Amygdala (tissue), 56 donors: ENCODE measurements around the gene ELP2.
"Not testable (repeated sequence)": the region's sequence is repeated elsewhere in the genome, so short reads cannot be mapped to it uniquely, and the experiment has no call there.

Experiments
- DNase-seq, 56 donors: peaks; one replicate each; lab custom pipeline; 2025; lab: John Stamatoyannopoulos, UW

ELP2 gene

DNA sequence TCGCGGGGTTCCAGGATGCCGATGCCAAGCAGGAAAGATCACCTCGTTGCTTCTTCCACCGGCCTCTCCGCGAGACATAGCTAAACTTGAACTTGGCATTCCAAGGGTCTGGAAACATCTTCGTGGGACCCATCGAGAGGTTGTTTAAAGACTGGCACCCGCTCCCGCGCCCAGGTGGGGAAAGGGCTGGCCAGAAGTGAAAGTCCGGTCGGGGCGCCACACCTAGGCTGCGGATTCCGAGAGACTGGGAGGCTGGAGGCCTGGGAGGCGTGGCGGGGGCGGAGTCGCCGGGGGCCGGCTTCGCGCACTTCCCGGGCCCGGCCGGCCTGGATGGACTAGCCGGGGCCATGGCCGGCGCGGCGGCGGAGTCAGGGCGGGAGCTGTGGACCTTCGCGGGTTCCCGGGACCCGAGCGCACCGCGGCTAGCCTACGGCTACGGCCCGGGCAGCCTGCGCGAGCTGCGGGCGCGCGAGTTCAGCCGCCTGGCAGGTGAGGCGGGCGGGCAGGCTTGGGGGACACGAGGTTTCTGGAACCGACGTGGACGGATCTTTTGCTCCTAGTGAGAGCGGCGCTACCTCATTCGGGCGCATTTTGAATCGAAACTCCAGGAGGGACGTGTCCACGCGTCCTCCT is 57.6 kb downstream of the ELP2 start, which contains the start of gene MOCOS:
TSS of gene MOCOS (plus strand) at position 305 of the 633 bp plus-strand sequence. CDS start at position 348, 43 bp downstream.
- peak in 20 of 56 donors; percentile 6 to 56 (median 20) for DNase-seq

DNA sequence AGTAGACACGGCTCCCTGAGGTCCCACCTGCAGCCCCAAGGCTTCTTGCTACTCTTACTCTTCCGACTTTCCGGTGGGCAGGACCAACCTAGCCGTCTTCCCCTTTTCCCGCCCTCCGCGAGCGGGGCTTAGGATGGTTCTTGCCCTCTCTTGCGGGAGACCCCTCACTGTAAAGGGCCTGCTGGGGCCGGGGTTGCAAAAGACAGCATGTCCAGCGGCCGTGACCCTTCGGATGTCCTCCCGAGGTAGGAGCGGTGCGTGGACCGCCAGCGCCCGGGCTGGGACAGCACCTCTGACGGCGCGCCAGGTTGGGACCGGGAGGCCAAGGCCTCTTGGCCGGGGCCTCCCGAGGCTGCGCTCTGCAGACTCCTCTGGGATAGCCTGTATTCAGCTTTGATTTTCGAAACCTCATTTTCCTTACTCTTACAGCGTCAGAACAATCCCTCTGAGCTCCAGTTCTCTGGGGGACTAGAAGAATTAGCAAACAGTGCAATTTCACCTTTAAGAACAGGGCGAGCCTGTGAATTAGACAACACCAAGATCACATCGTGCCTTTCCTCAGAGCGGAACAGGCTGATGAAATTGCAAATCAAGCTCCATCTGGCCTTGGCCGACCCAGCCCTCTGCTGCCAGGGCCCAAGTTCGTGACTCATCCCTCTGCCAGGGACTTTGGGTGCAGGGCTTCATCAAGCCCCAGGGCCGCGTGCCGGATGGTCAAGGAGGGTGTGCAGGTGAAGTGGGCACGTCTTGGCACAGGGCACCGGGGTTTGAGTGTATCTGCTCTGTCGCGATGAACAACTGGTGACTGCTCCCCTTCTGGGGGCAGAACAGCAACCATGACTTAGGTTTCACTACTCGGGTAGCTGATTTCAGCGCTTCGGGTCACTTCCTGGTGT is 58.4 kb downstream of the ELP2 start:
- no peak for DNase-seq

DNA sequence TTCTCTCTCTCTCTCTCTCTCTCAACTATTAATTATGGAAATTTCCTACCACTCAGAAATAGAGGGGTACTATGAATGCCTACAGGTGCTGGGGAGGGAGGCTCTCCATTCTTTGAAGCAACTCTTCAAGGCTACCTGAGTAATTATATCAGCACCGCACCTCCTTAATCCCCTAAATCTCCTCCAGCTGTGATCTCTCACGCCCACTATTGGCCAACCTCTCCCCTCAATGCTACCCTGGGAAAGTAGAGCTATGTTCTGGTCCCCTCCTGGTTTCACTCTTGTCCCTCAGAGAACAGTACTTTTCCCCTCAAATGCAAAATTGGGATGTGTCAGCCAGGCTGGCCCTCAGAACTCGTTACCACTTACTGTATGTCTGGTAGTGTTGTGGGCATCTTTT is 59.2 kb downstream of the ELP2 start:
- DNase-seq, result no peak

DNA sequence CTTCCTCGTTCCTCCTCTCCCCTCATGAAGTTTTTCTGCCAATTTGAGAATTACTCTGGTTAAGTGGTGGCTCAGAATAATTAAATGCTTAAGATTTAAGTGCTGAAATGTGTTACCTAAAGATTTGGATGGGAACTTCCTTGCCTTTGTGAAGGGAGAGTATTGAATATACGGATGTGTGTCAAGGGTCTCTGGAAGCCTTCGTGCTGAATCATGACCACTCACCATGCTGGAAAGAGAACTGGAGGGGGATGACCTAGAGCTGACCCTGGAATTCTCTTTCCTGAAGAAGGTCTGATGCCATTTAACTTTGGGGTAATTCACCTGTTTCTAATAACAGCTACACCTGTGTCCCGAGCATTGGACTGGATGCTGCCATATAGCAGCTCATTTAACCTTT is 59.8 kb downstream of the ELP2 start:
- no peak for DNase-seq

DNA sequence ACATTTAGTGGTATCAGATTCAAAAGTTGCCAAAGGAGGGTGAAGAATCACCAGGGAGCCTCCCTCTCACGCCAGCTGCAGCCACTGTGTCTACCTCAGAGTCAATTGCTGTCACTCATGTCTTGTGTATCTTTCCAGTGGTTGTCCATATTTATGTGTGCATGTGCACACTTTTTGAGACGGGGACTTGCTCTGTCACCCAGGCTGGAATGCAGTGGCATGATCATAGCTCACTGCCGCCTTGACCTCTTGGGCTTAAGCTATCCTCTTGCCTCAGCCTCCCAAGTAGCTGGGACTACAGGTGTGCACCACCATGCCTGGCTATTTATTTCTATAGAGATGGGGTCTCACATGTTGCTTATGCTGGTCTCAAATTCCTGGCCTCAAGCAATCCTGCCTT is 61.6 kb downstream of the ELP2 start:
- DNase-seq, result no peak

DNA sequence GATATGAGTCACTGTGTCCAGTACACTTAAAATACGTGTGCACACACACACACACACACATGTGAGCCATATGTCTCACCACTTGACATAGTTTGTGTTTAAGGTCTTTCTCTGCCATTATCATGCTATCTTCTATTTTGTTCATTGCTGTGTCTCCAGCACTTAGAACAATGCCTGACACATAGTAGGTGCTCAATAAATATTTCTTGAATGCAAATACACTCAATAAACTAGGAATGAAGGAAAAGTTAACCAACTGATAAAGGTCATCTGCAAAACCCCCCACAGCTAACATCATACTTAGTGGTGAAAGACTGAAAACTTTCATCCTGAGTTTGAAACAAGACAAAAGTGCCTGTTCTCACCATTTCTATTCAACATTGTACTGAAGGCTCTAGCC is 62.0 kb downstream of the ELP2 start:
- no peak for DNase-seq

DNA sequence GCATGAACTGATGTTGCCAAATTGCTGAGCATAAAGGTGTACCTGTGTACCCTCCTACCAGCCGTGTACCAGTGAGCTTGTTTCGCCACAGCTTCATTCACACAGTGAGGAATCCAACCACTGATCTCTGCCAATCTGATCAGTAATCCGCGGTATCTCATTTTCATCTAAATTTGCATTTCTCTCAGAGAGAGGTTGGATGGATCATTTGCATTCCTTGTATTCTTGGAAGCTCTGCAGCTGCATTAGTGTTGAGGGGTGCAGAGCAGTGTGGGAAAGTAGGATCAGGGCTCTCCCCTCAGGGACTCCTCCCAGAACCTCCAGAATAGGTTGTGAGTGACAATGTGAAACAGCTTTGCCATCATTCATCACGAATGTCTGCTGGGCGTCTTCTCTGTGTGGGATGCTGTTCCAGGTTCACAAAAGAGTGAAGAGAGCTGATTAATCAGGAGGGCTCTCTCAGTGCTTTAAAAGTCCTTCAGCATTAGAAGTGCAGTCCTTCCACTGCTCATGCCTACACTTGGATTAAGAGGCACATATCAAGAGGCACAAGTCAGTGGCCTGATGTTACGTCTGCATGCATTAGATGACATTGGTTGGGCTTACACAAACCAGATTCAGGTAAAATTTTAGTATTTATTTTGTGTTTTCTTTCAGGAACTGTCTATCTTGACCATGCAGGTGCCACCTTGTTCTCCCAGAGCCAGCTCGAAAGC is 65.1 kb downstream of the ELP2 start:
- DNase-seq, result no peak

DNA sequence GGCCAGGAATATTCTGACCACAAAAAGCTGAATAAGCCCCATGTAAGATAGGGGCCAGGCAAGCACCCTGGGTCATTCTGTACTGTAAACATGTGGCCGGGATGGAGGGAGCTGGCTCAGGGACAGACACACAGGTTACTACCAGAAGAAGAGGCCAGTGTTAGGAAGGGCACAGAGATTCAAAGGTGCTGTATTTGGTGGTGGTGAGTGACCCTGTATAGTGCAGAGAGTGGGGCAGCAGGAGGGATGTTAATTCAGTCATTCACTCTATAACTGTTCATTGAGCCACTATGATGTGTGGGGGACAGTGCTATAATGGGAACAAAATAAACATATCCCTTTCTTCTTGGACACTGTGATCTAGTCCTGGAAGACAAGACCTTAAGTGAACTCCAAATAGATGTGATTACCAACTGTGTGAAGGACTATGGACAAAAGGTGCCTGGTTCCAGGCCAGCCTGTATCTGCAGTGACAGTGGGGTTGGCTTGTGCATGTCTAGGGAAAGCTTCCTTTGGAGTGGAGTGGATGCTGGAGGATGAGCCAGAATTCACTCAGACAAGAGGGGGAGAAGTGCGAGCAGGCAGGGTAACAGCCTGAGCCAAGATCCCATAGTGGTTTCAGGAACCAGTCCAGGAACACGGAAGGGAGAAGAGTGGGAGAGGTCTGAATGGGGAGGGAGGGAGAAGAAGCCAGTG is 65.9 kb downstream of the ELP2 start:
- DNase-seq, result no peak

DNA sequence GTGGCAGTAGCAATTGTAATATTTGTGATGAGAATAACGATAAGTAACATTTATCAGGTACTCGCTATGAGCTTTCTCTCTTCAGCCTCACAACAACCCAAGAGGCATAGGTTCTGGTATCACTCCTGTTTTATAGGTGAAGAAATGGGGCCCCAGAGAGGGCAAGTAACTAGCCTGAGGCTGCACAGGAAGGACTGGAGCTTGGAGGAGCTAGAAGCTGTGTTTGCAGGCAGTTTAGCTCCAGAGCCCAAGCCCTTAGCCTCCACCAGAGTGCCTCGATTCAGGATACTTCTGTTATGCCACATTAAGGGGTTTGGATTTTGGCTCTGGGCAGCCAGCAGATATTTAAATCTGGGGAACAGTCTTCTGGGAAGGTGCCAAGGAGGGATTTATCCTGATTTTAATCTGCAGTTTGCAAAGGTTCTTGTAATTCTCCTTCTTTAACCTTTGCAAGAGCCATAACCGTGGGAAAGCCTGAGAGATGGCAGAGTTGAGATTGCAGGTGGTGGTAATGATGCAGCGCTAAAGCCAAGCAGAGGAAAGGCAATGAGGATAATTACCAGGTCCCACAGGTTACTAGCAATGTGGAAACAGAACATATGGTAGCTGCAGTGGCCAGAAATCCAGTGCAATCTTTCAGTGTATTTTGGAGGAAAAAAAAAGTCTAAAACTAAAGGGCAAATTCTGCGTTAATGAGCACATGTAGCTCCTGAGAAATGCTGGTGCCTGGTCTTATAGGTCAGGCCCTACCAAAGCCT is 66.7 kb downstream of the ELP2 start:
- no peak for DNase-seq

DNA sequence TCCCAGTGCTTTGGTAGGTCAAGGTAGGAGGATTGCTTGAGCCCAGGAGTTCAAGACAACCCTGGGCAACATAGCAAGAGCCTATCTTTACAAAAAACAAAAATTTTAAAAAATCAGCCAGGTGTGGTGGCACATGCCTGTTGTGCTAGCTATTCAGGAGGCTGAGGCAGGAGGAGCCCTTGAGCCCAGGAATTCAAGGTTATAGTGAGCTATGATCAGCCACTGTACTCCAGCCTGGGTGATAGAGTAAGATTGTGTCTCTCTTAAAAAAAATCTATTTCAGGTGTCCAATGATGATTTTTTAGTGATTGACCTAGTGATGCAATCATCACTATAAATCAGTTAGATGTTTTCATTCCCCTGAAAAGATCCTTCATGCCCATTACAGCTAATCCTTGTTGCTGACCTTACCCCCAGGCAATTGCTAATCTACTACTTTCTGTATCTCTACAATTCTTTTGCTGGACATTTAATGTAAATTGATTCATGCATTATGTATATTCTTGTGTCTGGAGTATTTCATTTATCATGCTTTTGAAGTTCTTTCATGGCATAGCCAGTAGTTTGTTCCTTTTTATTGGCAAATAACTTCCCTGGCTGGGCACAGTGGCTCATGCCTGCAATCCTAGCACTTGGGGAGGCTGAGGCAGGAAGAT is 67.9 kb downstream of the ELP2 start:
- DNase-seq, result no peak

DNA sequence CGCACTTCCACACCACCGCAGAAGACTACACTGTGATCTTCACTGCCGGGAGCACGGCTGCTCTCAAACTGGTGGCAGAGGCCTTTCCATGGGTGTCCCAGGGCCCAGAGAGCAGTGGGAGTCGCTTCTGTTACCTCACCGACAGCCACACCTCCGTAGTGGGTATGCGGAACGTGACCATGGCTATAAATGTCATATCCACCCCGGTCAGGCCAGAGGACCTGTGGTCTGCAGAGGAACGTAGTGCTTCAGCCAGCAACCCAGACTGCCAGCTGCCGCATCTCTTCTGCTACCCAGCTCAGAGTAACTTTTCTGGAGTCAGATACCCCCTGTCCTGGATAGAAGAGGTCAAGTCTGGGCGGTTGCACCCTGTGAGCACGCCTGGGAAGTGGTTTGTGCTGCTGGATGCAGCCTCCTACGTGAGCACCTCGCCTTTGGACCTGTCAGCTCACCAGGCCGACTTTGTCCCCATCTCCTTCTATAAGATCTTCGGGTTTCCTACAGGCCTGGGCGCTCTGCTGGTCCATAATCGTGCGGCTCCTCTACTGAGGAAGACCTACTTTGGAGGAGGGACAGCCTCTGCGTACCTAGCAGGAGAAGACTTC is 70.1 kb downstream of the ELP2 start:
- no peak for DNase-seq

DNA sequence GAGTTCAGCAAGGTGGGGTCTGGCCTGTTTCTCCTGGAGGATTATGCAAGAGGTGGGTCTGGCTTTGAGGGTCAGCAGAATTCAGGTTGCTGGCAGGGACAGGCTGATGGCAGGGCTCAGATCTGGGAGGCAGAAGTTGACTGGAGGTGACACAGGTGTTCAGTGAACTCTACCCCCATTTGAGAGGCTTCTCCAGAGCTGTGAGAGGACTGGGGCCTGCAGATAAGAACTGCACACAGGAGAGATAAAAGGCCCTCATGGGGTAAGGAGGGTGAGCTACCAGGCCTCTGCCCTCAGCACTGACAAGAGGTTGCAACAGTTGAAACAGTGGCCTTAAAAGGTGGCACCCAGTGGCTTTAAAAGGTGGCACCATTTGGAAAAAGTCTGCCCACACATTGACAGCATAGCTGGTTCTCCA is 70.7 kb downstream of the ELP2 start:
- DNase-seq, result no peak

DNA sequence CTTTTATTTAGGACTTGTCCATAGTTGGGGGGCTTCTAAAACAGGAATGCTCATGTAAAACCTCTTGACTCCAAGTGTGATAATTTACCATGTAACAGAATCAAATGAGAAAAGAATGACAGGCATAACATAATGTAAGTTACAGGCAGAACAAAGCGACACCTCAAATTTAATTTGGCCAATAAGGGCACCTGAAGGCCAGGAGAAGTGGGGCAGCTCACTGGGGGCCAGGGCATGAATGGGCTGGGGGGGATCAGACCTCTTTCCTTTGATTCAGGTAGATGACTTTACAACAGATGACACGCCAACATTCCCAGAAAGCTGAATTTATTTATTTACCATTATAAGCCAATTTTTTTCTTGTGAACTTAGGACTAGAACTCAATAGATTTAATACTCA is 72.1 kb downstream of the ELP2 start:
- no peak for DNase-seq

DNA sequence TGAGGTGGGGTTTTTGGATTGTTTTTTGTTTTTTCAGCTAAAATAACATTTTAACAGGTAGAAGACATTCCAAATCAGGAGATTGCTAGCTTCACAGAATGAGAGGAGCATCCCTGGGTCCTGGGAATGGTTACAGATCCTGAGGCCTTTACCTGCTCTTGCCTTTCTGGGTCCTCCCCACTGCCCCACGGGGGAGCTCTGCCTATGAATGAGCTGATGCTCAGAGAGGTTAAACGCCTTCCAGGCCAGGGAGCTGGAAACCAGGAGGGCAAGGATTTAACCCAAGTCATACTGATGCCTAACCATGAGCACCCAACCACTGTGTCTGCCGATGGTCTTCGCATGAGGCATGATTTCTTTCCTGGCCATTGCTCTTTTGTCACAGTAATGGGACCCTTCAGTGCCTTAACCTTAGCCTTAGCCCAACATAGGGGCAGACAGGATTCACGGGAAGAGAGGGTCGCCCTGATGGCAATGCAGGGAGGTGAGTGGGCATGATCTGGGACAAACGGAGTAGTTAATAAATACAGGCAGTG is 73.7 kb downstream of the ELP2 start:
- DNase-seq, result no peak

DNA sequence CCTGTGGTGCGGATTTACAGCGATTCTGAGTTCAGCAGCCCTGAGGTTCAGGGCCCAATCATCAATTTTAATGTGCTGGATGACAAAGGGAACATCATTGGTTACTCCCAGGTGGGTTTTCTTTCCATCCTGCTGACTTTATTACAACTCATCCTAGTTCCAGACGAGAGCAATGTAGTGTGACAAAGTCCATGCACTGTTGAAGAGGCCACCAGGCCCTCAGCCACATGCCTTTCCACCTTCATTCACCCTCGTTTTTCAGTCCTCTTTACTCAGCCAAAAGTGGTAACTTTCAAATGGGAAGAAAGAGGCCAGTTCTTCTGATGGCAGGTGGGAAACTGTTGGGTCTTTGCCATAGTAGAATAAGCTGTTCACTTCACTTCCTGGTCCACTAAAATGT is 75.5 kb downstream of the ELP2 start:
- no peak for DNase-seq

DNA sequence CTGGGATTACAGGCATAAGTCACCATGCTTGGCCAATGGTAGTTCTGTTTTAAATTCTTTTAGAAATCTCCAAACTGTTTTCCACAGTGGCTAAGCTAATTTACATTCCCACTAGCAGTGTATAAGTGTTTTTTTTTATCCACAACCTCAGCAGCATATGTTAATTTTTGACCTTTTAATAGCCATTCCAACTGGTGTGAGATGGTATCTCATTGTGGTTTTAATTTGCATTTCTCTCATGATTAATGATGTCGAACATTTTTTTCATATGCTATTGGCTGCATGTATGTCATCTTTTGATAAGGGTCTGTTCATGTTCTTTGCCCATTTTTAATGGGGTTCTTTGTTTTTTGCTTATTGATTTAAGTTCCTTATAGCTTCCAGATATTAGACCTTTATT is 77.6 kb downstream of the ELP2 start:
- no peak for DNase-seq

DNA sequence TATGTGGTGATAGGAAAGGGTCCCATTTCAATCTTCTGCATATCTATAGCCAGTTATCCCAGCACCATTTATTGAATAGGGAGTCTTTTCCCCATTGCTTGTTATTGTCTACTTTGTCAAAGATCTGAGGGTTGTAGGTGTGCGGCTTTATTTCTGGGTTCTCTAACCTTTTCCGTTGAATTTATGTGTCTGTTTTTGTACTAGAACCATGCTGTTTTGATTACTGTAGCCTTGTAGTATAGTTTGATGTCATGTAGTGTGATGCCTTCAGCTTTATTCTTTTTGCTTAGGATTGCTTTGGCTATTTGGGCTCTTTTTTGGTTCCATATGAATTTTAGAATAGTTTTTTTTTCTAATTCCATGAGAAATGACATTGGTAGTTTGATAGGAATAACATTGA is 78.3 kb downstream of the ELP2 start:
- not testable (repeated sequence) for DNase-seq

DNA sequence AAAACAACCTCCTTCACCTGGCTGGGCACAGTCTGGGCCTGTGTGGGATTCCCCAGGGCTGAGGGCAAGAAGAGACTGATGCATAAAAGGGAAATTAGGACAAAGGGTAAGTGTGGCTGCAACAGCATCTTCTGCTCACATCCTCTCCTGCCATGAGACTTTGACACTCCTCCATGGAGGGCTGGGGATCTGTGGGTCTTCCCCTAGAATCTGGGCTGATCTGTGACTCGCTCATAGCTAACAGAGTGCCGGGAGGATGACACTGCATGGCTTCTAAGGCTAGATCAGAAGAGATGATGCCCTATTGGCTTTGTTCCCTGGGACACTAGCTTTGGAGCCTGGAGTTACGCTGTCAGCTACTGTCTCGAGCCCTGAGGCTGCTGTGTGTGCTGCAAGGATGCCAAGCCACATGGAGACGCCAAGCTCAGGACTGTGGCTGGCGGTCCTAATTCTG is 81.9 kb downstream of the ELP2 start:
- no peak for DNase-seq
